Urothelium cell line (cell line): ENCODE results near the gene GPR143.

Experiments used
- DNase-seq: peaks from one replicate; pipeline ENCODE4 v3.0.0; 2011; ENCODE audit warnings: low spot score, mixed read lengths
- FAIRE-seq: peaks from 2 replicates; lab custom pipeline; 2011; peaks lifted over from hg19 to GRCh38; lab: Jason Lieb, UNC

The GPR143 gene

DNA sequence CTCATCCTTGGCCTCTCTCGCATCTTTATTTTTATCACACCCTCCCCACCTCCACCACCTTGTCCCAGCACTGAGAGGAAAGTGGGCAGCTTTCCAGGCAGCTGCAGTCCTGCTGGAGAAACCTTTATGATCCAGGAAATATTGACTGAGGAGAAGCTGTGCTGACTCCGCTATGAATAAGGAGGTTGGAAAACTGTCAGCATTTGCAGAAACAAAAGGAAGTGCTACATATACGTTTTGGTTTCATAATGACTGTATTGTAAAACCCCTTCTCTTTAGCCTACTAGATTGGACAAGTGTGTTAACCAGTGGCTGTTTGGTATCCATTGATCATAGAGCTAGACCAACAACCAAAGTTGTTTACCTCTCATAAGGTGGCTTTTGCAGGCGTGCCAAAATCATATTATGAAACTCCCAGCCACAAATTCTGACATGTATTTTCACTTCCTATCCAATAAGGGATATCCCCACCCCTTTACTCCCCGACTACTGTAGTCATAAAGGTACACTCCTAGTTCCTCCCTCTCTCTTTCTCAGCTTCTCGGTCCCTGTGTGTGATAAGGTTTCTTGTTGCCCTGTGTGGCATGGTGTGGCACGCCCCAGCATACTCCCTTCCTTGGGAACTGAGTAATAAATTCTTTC is 88.4 kb downstream of the GPR143 start:
- DNase-seq: peak; percentile 1
- no peak for FAIRE-seq

DNA sequence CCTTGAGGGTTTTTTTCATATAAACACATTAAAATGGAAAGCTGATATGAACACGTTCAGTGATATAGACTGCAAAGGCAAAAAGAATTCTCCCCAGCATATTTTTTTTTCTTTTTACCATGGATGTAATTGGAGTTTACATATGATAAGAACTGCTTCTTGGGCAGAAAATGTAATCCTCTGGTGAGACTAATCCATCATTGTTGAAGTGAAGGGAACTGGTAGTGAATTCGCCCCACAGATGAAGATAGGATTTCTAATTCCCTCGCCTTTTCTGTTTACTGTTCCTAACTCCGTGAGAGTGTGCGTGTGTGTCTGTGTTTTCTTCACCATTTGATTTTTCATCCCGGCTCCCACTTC is 88.9 kb downstream of the GPR143 start:
- DNase-seq (no peak), FAIRE-seq (no peak)

GRCh38 chrX:9676306-9676705 is 89.3 kb downstream of the GPR143 start:
- FAIRE-seq: no peak
- no peak for DNase-seq
